ENCODE data around the gene SETBP1. TPM values are rescaled to one million over a fixed set of nuclear protein-coding genes. Genes with fewer than 3 reads are reported as not detected.

Gene SETBP1
- total and polyA plus RNA-seq, 2 of the 8 experiments (the other 6 are each of a cell fraction or from before 2014, with no cell fraction given), result 2.0 to 6.5 TPM

DNA sequence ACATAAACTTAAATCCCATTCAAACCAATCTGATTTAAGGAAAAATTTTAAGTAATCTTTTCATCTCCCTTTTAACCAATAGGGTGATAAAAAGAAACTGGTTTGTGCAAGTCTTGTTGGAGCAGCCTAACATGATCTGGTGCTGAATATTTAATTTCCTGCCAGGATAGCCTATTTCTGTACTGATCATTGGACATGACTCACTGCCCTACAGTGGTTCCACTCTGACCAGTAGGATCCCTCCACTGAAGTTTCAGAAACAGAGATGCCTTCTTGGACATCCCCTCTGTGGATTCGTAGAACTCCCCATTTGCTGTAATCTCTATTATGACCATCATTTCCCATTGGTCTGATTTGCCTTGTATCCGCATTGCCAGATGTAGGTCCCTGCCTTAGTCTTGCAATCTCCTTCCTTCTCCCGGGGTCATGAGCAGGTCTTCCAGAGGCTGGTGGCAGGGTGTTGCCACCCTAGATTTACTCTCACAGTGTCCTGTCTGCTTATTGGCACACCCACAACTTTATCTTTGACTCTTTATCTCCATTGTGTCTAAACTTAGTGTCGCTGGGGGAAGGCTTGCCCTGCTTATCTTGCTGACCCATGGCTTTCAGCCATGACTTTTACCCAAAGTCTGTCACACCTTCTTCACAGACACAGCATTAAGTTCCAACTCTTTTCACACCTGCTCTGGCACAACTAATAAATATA, 12.3 kb upstream of the SETBP1 start:
- CTCF ChIA-PET (ENCODE audit: partially characterized antibody), result interaction anchor here (0.6 to 1.7 kb wide), 2 partner anchors 13 to 43 kb away, joined by 4 to 9 read pairs; no protein-coding TSS in a partner anchor
- WGBS, 2 experiments (ENCODE audit: extremely low coverage in 1 of 2, insufficient coverage in 1 of 2, insufficient read length in 1 of 2, insufficient replicate concordance in 2 of 2, low coverage in 1 of 2, low lambda C conversion rate in 2 of 2, missing lambda C conversion rate in 1 of 2), result 99% methylated on average over 4 of the region's 4 CpGs; no CpG with 5 or more reads in 1 of the 2 experiments
- Histone ChIP-seq H2BK20ac (ENCODE audit: low read length) (no peak overlapping the region), H3K27me3 (replicated peaks in 1 of 4; ENCODE audit: control insufficient read depth in 3 of 4, extremely low read depth in 1 of 4, insufficient read depth in 3 of 4, low read length in 3 of 4) (no peaks in the 10 kb centered on the region), H2BK12ac (ENCODE audit: low read depth, low read length) (no peak overlapping the region), H3K23me2 (ENCODE audit: low read depth, low read length) (no peaks in the 10 kb centered on the region), H2BK120ac (replicated peaks; ENCODE audit: low read depth, low read length) (no peak overlapping the region), H3K18ac (ENCODE audit: extremely low read depth, low read length) (no peak overlapping the region), H2BK5ac (ENCODE audit: low read depth, low read length) (no peak overlapping the region), H3K56ac (replicated peaks; ENCODE audit: insufficient read length, low read depth, low read length) (no peak overlapping the region), H2AFZ (ENCODE audit: low read length) (no peak overlapping the region), H3K4me2 (ENCODE audit: insufficient read depth in 1 of 2, low read depth in 2 of 2, low read length in 2 of 2) (no peak overlapping the region), H3K79me1 (ENCODE audit: low read depth, low read length) (no peaks in the 10 kb centered on the region), H3K23ac (ENCODE audit: insufficient read length) (no peak overlapping the region), H3K14ac (ENCODE audit: insufficient read length) (no peak overlapping the region), H4K8ac (ENCODE audit: extremely low read depth, insufficient read depth, low read length) (no peak overlapping the region), H4K91ac (replicated peaks; ENCODE audit: insufficient read length, low read length) (no peak overlapping the region), H3K4ac (replicated peaks; ENCODE audit: insufficient read length, low read depth, low read length) (no peak overlapping the region), H3K27ac (ENCODE audit: low read depth, low read length) (no peak overlapping the region), H4K5ac (ENCODE audit: insufficient read length, low read depth, low read length) (no peak overlapping the region), H3K9me3 (ENCODE audit: insufficient read depth in 2 of 2, low read depth in 1 of 2, low read length in 1 of 2) (no peaks in the 10 kb centered on the region), H3K79me2 (ENCODE audit: control insufficient read depth in 1 of 2, insufficient read depth in 2 of 2, low read length in 2 of 2) (no peaks in the 10 kb centered on the region), H3K4me3 (ENCODE audit: extremely low read depth in 1 of 4, insufficient read depth in 2 of 4, low read depth in 3 of 4, low read length in 4 of 4) (no peak overlapping the region), H2AK5ac (ENCODE audit: low read depth, low read length) (no peak overlapping the region), H3K9ac (replicated peaks in 1 of 4; ENCODE audit: extremely low read depth in 1 of 4, low read depth in 3 of 4, low read length in 3 of 4) (no peak overlapping the region), H3K4me1 (replicated peaks in 1 of 4; ENCODE audit: control insufficient read depth in 3 of 4, insufficient read depth in 4 of 4, low read length in 3 of 4) (peaks cover 0 to 6% (median 0%) of the 10 kb centered on the region in 4 experiments; a peak in 1 of 7 replicates), H2BK15ac (ENCODE audit: low read length) (no peak overlapping the region), H4K20me1 (replicated peaks in 1 of 2; ENCODE audit: control insufficient read depth in 1 of 2, insufficient read depth in 2 of 2, low read length in 2 of 2) (no peaks in the 10 kb centered on the region), H3K36me3 (ENCODE audit: control insufficient read depth in 2 of 4, insufficient read depth in 4 of 4, low read length in 3 of 4) (no peaks in the 10 kb centered on the region)
- DNase-seq (ENCODE audit: low read depth in 1 of 2, low spot score in 2 of 2) (no peak), FAIRE-seq (no peak)
- POLR2A ChIA-PET (ENCODE audit: partially characterized antibody), result no interaction called here
- TF ChIP-seq KDM1A (IDR thresholded peaks at IDR 0.05; ENCODE audit: borderline replicate concordance, low read length) (no peak), CTBP2 (IDR thresholded peaks at IDR 0.05; ENCODE audit: borderline replicate concordance, insufficient read depth, insufficient read length, low read length) (no peak)

Data from H1 (cell line).